Gastroesophageal sphincter (tissue), 4 donors: ENCODE measurements around the gene DIP2C. TPM values are rescaled to one million over a fixed set of nuclear protein-coding genes. Genes with fewer than 3 reads are reported as not detected.

Experiments
- ATAC-seq: fragments of 150-250 bp; one replicate; pipeline ENCODE4 v1.9.1; 2016; ENCODE audit warnings: mild to moderate bottlenecking, moderate library complexity
- H3K27ac ChIP-seq, 4 donors: fragments of 200-600 bp; sonication (generic) in 3 of 4; 1 replicate in 3 of 4; 2 replicates in 1 of 4; pipeline ENCODE4 v1.5.1; 2016 to 2019
- H3K27me3 ChIP-seq: fragments of 200-600 bp; sonication (generic); one replicate; pipeline ENCODE4 v1.5.1; 2019
- H3K36me3 ChIP-seq, 2 donors: fragments of 200-600 bp; sonication (generic); one replicate each; pipeline ENCODE4 v1.5.1; 2019; ENCODE audit warnings: control low read depth in 1 of 2
- H3K4me1 ChIP-seq, 3 donors: fragments of 200-600 bp; sonication (generic); 1 replicate in 2 of 3; 2 replicates in 1 of 3; pipeline ENCODE4 v1.5.1; 2016 to 2019; ENCODE audit warnings: control low read depth in 2 of 3
- H3K4me3 ChIP-seq, 2 donors: fragments of 200-600 bp; sonication (generic); one replicate each; pipeline ENCODE4 v1.5.1; 2019; ENCODE audit warnings: mild to moderate bottlenecking in 1 of 2, moderate library complexity in 1 of 2
- H3K9me3 ChIP-seq, 3 donors: fragments of 200-600 bp; sonication (generic); one replicate each; pipeline ENCODE4 v1.5.1; 2017 to 2019; ENCODE audit warnings: control low read depth in 2 of 3
- CTCF ChIP-seq, 4 experiments: fragments of 200-600 bp in 2 of 4; fragments of 450-650 bp in 2 of 4; sonication (generic) in 1 of 4; IDR thresholded peaks; one replicate each; pipeline ENCODE4 v1.5.1; 2017 to 2019; ENCODE audit warnings: antibody characterized with exemption in 4 of 4, mild to moderate bottlenecking in 2 of 4, moderate library complexity in 2 of 4
- EP300 ChIP-seq: sonication (generic); formaldehyde crosslinking; IDR thresholded peaks from one replicate; pipeline ENCODE4 v1.6.1; 2017; ENCODE audit warnings: antibody characterized with exemption, mild to moderate bottlenecking
- POLR2A ChIP-seq, 2 donors: fragments of 450-650 bp; IDR thresholded peaks; one replicate each; pipeline ENCODE4 v1.6.1; 2017; ENCODE audit warnings: antibody characterized with exemption in 2 of 2, mild to moderate bottlenecking in 2 of 2, moderate library complexity in 1 of 2
- POLR2AphosphoS5 ChIP-seq: sonication (generic); formaldehyde crosslinking; IDR thresholded peaks from one replicate; pipeline ENCODE4 v1.6.1; 2017; ENCODE audit warnings: antibody characterized with exemption
- WGBS, 2 donors: methylation state at CpG; one replicate each; pipeline ENCODE4 v1.1.5; 2018; ENCODE audit warnings: low coverage in 1 of 2; 5-methylcytosine and 5-hydroxymethylcytosine counted together
- total RNA-seq, 4 donors: library from RNA; depleted of rRNA; stranded (reverse); fragments of >200 nt; gene quantifications; one replicate each; pipeline ENCODE4 v1.1.0, GENCODE V29; 2016

The DIP2C gene
- total RNA-seq, 4 donors from 2014 or later, result 40.8 to 73.8 (median 47.7) TPM

- Histone ChIP-seq H3K27me3 (no peaks in the 10 kb centered on the region), H3K4me1 (peaks cover 0 to 92% (median 24%) of the 10 kb centered on the region in 3 donors), H3K36me3 (no peaks in the 10 kb centered on the region), H3K4me3 (peak overlapping the region in 1 of 2 donors; percentile 17), H3K9me3 (no peaks in the 10 kb centered on the region), H3K27ac (peak overlapping the region in 2 of 4 donors; percentile 54 to 90)
- ATAC-seq, result no peak
- 92% methylated on average over 12 of the region's 25 CpGs; no CpG with 5 or more reads in 1 of the 2 donors for WGBS, 2 donors
- no peak for TF ChIP-seq POLR2AphosphoS5
- TF ChIP-seq EP300, result no peak
- no peak for TF ChIP-seq CTCF (IDR thresholded peaks at IDR 0.05)
Observed at GRCh38 chr10:629186-629998, 60.1 kb downstream of the DIP2C start.

- Histone ChIP-seq H3K27me3 (no peaks in the 10 kb centered on the region), H3K36me3 (no peaks in the 10 kb centered on the region), H3K9me3 (no peaks in the 10 kb centered on the region), H3K4me3 (peak overlapping the region in 1 of 2 donors; percentile 17), H3K4me1 (peaks cover 2 to 92% (median 24%) of the 10 kb centered on the region in 3 donors), H3K27ac (peak overlapping the region in 2 of 4 donors; percentile 54 to 90)
- WGBS, 2 donors, result 89 to 90% methylated on average over 3 to 4 of the region's 19 CpGs
- ATAC-seq, result no peak
- no peak for TF ChIP-seq CTCF (IDR thresholded peaks at IDR 0.05)
- peak; percentile 10 for TF ChIP-seq POLR2AphosphoS5
- TF ChIP-seq EP300, result no peak
Observed at GRCh38 chr10:628386-629045, 61.0 kb downstream of the DIP2C start.

- ATAC-seq, result no peak
- WGBS, 2 donors, result 90 to 93% methylated on average over 9 to 38 of the region's 46 CpGs
- H3K4me1 ChIP-seq, result peaks cover 8 to 93% (median 35%) of the 10 kb centered on the region in 3 donors
- no peaks in the 10 kb centered on the region for H3K27me3 ChIP-seq
- peak overlapping the region in 3 of 4 donors; percentile 90 to 93 (median 92) for H3K27ac ChIP-seq
- H3K4me3 ChIP-seq, result no peak overlapping the region
- H3K9me3 ChIP-seq, result no peaks in the 10 kb centered on the region
- no peaks in the 10 kb centered on the region for H3K36me3 ChIP-seq
- TF ChIP-seq EP300 (no peak), POLR2A (IDR thresholded peaks at IDR 0.05) (no peak), CTCF (IDR thresholded peaks at IDR 0.05) (no peak), POLR2AphosphoS5 (no peak)
Observed at GRCh38 chr10:627032-627992, 62.2 kb downstream of the DIP2C start.

GRCh38 chr10:625751-626711, 63.4 kb downstream of the DIP2C start:
- Histone ChIP-seq H3K9me3 (no peaks in the 10 kb centered on the region), H3K27me3 (no peaks in the 10 kb centered on the region), H3K27ac (peak overlapping the region; percentile 79 to 93 (median 91)), H3K36me3 (no peaks in the 10 kb centered on the region), H3K4me1 (peaks cover 8 to 98% (median 38%) of the 10 kb centered on the region in 3 donors), H3K4me3 (peak overlapping the region in 1 of 2 donors; percentile 33)
- no peak for TF ChIP-seq CTCF (IDR thresholded peaks at IDR 0.05)
- TF ChIP-seq POLR2A (IDR thresholded peaks at IDR 0.05), result no peak
- TF ChIP-seq POLR2AphosphoS5, result no peak
- TF ChIP-seq EP300, result no peak
- no peak for ATAC-seq
- 75 to 84% methylated on average over 1 to 17 of the region's 21 CpGs for WGBS, 2 donors
